GM19438 (cell line): ENCODE measurements around the gene SLC18A3.

ENCODE experiments used
- ATAC-seq: cut with Tn5 transposase; IDR thresholded peaks from one replicate; pipeline ENCODE4 v1.9.1; 2021; ENCODE audit warnings: low read depth; ENCODE audit not compliant: unreplicated experiment

The SLC18A3 gene

GRCh38 chr10:49610114-49610457 is at the start of gene SLC18A3:
TSS of gene SLC18A3 (plus strand) at chr10:49610310. CDS start at chr10:49610741, 431 bp downstream.
- no peak for ATAC-seq

GRCh38 chr10:49560526-49560925 is 49.6 kb upstream of the SLC18A3 start:
- no peak for ATAC-seq

DNA sequence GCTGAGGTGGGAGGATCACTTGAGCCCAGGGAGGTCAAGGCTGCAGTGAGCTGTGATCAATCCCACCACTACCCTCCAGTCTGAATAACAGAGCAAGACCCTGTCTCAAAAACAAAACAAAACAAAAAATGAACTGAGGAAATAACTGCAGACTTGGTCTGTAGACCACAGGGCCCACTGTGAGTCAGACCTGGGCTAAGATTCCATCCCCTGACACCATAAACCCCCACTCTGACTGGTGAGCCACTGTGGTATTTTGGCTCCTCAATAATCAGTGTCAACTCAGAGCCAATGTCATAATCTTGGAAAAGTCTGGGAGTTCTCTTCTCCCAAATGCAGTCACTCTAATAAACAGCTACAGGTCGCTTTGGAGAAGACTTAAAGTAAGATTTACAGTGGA is 47.2 kb upstream of the SLC18A3 start:
- no peak for ATAC-seq

GRCh38 chr10:49564461-49565009 is 45.6 kb upstream of the SLC18A3 start:
- no peak for ATAC-seq

GRCh38 chr10:49567810-49568209 is 42.3 kb upstream of the SLC18A3 start:
- no peak for ATAC-seq

DNA sequence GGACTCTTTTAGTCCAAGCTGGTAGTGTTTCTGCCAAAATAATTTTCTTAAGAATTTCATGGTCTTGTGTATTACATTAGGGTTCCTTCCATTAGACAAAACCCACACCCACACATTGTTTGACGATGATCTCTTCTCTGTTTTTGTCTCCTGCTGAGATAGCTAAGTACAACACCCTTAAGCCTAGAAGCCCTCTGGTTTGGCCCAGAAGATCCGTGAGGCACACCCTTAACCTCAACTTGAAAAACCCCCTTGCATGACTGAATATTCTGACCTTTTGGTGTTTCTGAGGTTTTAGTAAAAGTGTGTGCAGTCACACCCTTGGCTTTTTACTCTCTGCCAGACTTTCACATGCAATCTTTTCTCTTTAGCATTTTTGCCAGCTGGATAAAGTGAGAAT is 41.9 kb upstream of the SLC18A3 start:
- no peak for ATAC-seq

DNA sequence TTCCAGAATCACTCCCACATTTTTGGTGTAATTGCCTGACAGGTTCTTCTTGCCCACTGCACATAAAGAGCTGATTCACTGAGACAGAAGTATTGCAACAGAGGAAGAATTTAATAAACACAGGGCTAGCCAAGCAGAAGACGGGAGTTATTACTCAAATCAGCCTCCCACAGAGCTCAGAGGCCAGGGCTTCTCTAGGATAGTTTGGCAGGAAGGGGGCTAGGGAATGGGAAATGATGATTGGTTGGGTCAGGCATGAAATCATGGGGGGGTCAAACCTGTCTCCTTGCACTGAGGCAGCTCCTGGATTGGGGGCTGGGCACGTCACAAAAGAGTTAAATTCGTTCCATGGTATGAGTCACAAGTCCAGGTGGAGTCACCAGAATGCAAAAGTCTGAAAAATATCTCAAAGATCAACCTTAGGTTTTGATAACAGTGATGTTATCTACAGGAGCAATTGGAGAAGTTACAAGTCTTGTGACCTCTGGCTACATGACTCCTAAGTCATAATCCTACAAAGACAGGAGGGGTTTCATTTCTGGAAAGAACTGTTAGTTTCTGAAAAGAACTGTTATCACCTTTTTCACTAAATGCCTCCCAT is 41.0 kb upstream of the SLC18A3 start:
- no peak for ATAC-seq

DNA sequence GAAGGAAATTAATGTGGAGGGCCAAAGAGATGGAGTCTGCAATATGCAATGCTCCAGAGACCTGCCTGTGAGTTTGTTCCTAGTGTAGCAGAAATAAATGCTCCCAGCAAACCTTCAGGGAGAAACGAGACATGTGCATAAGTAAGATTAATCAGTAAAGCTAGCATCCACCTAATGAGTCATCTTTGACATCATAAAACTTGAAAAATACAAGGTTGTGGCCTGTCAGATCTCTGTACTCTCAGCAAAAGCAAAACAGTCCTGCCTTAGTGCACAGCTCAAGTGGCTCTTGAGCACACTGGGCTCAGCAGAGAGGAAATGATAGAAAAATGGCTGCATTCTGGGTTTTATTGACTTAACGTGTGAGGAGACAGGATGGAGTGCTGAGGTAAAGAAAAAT is 38.7 kb upstream of the SLC18A3 start:
- ATAC-seq: no peak

- no peak for ATAC-seq
Measured at GRCh38 chr10:49572594-49573114, 37.5 kb upstream of the SLC18A3 start.

DNA sequence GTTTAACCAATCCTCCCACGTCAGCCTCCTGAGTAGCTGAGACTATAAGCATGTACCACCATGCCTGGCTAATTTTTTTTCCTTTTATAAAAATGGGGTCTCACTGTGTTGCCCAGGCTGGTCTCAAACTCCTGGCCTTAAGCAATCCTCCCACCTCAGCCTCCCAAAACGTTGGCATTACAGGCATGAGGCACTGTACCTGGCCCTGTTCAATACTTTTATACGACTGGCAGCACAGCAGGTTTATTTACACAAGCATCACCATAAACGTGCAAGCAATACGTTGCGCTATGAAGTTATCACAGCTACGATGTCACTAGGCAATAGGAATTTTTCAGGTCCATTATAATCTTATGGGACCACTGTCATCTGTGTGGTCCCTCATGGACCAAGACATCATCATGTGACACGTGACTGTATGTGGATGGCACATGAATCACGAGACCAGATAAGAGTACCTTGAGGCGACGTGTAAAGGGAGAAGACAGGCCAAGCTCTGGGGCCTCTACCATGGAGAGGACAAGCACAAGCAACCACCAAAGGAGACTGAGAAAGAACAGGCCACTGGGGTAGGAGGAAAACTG is 34.5 kb upstream of the SLC18A3 start:
- ATAC-seq: no peak

DNA sequence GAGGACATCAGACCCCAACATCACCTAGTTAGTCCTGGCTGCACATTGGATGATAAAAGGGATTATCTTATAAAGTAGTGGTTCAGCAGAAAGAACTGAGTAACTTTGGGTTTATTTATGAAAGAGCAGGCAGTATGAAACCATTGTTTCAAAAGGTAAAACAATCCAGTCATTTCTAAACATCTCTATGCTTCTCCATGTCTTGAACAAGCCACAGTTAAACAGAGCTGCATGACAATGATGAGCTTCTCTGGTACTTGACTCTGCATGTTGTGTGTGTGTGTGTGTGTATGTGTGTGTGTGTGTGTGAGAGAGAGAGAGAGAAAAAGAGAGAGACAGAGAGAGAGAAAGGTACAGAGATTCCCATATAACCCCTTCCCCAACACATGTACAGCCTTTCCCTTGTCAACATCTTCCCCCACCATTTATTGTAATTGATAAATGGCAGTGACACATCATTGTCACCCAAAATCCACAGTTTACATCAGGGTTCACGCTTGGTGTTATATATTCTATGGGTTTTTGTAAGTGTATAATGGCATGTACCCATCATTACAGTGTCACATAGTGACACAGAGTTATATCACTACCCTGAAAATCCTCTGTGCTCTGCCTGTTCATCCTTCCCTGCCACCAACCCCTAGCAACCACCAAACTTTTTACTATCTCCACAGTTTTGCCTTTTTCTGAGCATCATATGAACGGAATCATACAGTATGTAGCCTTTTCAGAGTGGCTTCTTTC is 32.8 kb upstream of the SLC18A3 start:
- ATAC-seq: no peak

- no peak for ATAC-seq
Measured at GRCh38 chr10:49578392-49578791, 31.7 kb upstream of the SLC18A3 start.

DNA sequence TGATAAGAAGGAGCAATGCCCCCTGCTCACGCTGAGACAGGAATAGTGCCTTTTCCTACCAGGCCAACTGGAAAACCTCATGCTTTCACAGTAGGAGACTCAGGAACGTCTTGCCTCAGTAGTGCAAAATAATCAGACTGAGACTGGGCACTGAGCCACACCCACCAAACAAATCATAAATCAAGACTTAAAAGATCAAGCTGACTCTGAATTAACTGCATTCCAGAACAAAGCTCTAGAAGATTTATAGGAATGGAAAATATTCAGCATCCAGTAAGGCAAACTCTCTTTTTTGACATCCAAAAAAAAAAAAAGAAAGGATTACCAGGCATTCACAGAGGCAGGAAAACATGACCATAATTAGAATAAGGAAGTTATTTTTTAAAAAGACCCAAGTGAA is 30.5 kb upstream of the SLC18A3 start:
- ATAC-seq: no peak

- no peak for ATAC-seq
Measured at GRCh38 chr10:49585387-49585786, 24.7 kb upstream of the SLC18A3 start.

GRCh38 chr10:49587981-49588380 is 22.1 kb upstream of the SLC18A3 start:
- no peak for ATAC-seq

- ATAC-seq: no peak
Measured at GRCh38 chr10:49592726-49593563, 17.2 kb upstream of the SLC18A3 start.

DNA sequence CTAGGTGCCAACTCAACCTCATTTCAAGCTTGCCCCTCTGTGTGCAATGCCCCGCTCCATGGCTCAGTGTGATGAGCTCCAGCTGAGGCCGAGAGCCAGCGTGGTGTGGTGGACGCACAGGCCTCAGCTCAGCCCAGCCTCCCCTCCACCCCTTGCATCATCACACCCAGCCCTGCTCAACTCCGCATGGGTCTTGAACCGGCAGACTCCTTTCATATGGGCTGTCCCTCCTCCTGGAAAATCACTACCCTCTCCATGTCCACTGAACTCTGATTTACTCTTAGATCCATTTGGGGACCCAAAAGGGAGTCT is 16.6 kb upstream of the SLC18A3 start:
- no peak for ATAC-seq

DNA sequence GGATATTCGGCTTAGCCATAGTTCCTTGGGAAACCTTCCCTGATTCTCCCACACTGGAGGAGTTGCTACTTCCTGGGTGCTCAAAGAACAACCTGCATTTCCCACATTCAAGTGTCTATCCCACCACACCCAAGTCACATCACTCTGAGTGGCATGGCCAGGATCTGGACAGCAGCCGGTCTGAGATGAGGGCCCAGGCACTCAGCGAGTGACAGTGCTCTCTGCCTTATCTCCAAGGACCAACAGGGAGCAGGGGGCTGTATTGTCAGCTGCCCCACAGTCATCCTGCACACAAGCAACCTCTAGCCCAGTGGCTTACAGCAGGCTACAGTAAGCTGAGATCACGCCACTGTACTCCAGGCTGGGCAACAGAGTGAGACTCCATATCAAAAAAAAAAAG is 16.1 kb upstream of the SLC18A3 start:
- ATAC-seq: no peak

GRCh38 chr10:49594594-49594993 is 15.5 kb upstream of the SLC18A3 start:
- ATAC-seq: no peak

GRCh38 chr10:49595003-49595712 is 15.0 kb upstream of the SLC18A3 start:
- ATAC-seq: no peak
